ENCODE measurements around the gene TSHZ1.

TSHZ1 gene

GRCh38 chr18:75269124-75269680 is 58.6 kb downstream of the TSHZ1 start:
- no peak for DNase-seq (ENCODE audit: low spot score)

GRCh38 chr18:75269696-75270095 is 59.1 kb downstream of the TSHZ1 start:
- no peak for DNase-seq (ENCODE audit: low spot score)

GRCh38 chr18:75271952-75272351 is 61.4 kb downstream of the TSHZ1 start:
- DNase-seq (ENCODE audit: low spot score): no peak

- no peak for DNase-seq (ENCODE audit: low spot score)
Observed at GRCh38 chr18:75273817-75274216, 63.2 kb downstream of the TSHZ1 start.

GRCh38 chr18:75275226-75275625 is 64.6 kb downstream of the TSHZ1 start:
- no peak for DNase-seq (ENCODE audit: low spot score)

- no peak for DNase-seq (ENCODE audit: low spot score)
Observed at GRCh38 chr18:75276818-75277609, 66.4 kb downstream of the TSHZ1 start.

GRCh38 chr18:75277610-75277928 is 67.0 kb downstream of the TSHZ1 start:
- no peak for DNase-seq (ENCODE audit: low spot score)

GRCh38 chr18:75279381-75279780 is 68.8 kb downstream of the TSHZ1 start:
- DNase-seq (ENCODE audit: low spot score): no peak

- DNase-seq (ENCODE audit: low spot score): no peak
Observed at GRCh38 chr18:75280427-75281280, 70.1 kb downstream of the TSHZ1 start.

GRCh38 chr18:75282746-75283145 is 72.1 kb downstream of the TSHZ1 start:
- no peak for DNase-seq (ENCODE audit: low spot score)

- DNase-seq (ENCODE audit: low spot score): no peak
Observed at GRCh38 chr18:75283731-75284130, 73.1 kb downstream of the TSHZ1 start.

- no peak for DNase-seq (ENCODE audit: low spot score)
Observed at GRCh38 chr18:75284566-75284965, 74.0 kb downstream of the TSHZ1 start.

GRCh38 chr18:75285876-75286275 is 75.3 kb downstream of the TSHZ1 start:
- no peak for DNase-seq (ENCODE audit: low spot score)

GRCh38 chr18:75287006-75287405 is 76.4 kb downstream of the TSHZ1 start:
- no peak for DNase-seq (ENCODE audit: low spot score)

GRCh38 chr18:75287700-75288099 is 77.1 kb downstream of the TSHZ1 start:
- DNase-seq (ENCODE audit: low spot score): no peak

- DNase-seq (ENCODE audit: low spot score): no peak
Observed at GRCh38 chr18:75289761-75290160, 79.2 kb downstream of the TSHZ1 start.

- no peak for DNase-seq (ENCODE audit: low spot score)
Observed at GRCh38 chr18:75290737-75291358, 80.3 kb downstream of the TSHZ1 start.

GRCh38 chr18:75291460-75291859 is 80.9 kb downstream of the TSHZ1 start:
- no peak for DNase-seq (ENCODE audit: low spot score)

GRCh38 chr18:75293591-75293990 is 83.0 kb downstream of the TSHZ1 start:
- DNase-seq (ENCODE audit: low spot score): no peak

GRCh38 chr18:75297731-75298130 is 87.1 kb downstream of the TSHZ1 start:
- DNase-seq (ENCODE audit: low spot score): no peak

GRCh38 chr18:75304678-75305557 is 94.3 kb downstream of the TSHZ1 start:
- no peak for DNase-seq (ENCODE audit: low spot score)

- no peak for DNase-seq (ENCODE audit: low spot score)
Observed at GRCh38 chr18:75305984-75306383, 95.4 kb downstream of the TSHZ1 start.
